Measurements from ENCODE around the gene NMNAT2.

GRCh38 chr1:183327434-183328290 lies 90.5 kb downstream of the NMNAT2 start:
- TF ChIP-seq CTCF (IDR thresholded peaks at IDR 0.05; ENCODE audit: low read length) (no peak), EZH2 (IDR thresholded peaks at IDR 0.05; ENCODE audit: borderline replicate concordance, low read length) (no peak)

Data from OCI-LY1 (cell line).